Measurements from ENCODE around the gene PRICKLE1.
A peak's percentile ranks its signal among the peaks of the same experiment; 100 is the strongest.

Gene PRICKLE1

GRCh38 chr12:42608196-42608825 lies 18.8 kb upstream of the PRICKLE1 start:
- H3K27ac Mint-ChIP-seq, result no peak overlapping the region
- ATAC-seq (ENCODE audit: low read depth), result no peak

GRCh38 chr12:42607584-42608058 lies 18.1 kb upstream of the PRICKLE1 start:
- no peaks in the 10 kb centered on the region for H3K9me3 Mint-ChIP-seq
- no peak overlapping the region for H3K4me3 Mint-ChIP-seq
- no peaks in the 10 kb centered on the region for H3K27me3 Mint-ChIP-seq
- ATAC-seq (ENCODE audit: low read depth), result no peak
- no peak overlapping the region for H3K27ac Mint-ChIP-seq
- no peaks in the 10 kb centered on the region for H3K36me3 Mint-ChIP-seq
- H3K4me1 Mint-ChIP-seq, result no peaks in the 10 kb centered on the region
- no peak for DNase-seq (ENCODE audit: low spot score in 2 of 2)

More at GRCh38 chr12:42608196-42608825, 18.8 kb upstream of the PRICKLE1 start:
- H3K9me3 Mint-ChIP-seq, result no peaks in the 10 kb centered on the region
- H3K36me3 Mint-ChIP-seq, result no peaks in the 10 kb centered on the region
- H3K27me3 Mint-ChIP-seq, result peaks cover 1% of the 10 kb centered on the region
- no peak for DNase-seq (ENCODE audit: low spot score in 2 of 2)
- H3K4me1 Mint-ChIP-seq, result no peaks in the 10 kb centered on the region
- H3K4me3 Mint-ChIP-seq, result no peak overlapping the region

- Mint-ChIP-seq H3K36me3 (no peaks in the 10 kb centered on the region), H3K4me3 (no peak overlapping the region), H3K9me3 (no peaks in the 10 kb centered on the region), H3K27me3 (no peaks in the 10 kb centered on the region), H3K27ac (no peak overlapping the region), H3K4me1 (no peaks in the 10 kb centered on the region)
- DNase-seq (ENCODE audit: low spot score in 2 of 2) (no peak), ATAC-seq (ENCODE audit: low read depth) (no peak)
These were observed 16.9 kb upstream of the PRICKLE1 start for GRCh38 chr12:42606471-42606870.

- H3K4me3 Mint-ChIP-seq, result no peak overlapping the region
- H3K9me3 Mint-ChIP-seq, result no peaks in the 10 kb centered on the region
- H3K27me3 Mint-ChIP-seq, result peaks cover under 1% of the 10 kb centered on the region
- DNase-seq (ENCODE audit: low spot score in 2 of 2), result no peak
- H3K27ac Mint-ChIP-seq, result no peak overlapping the region
- H3K4me1 Mint-ChIP-seq, result no peaks in the 10 kb centered on the region
- no peaks in the 10 kb centered on the region for H3K36me3 Mint-ChIP-seq
- ATAC-seq (ENCODE audit: low read depth), result no peak
These were observed 16.1 kb upstream of the PRICKLE1 start for GRCh38 chr12:42605685-42606084.

- Mint-ChIP-seq H3K27me3 (peaks cover 6% of the 10 kb centered on the region), H3K36me3 (no peaks in the 10 kb centered on the region), H3K4me1 (no peaks in the 10 kb centered on the region), H3K27ac (no peak overlapping the region), H3K4me3 (no peak overlapping the region), H3K9me3 (no peaks in the 10 kb centered on the region)
- ATAC-seq (ENCODE audit: low read depth) (no peak), DNase-seq (ENCODE audit: low spot score in 2 of 2) (no peak)
These were observed 13.9 kb upstream of the PRICKLE1 start for GRCh38 chr12:42603246-42603990.

GRCh38 chr12:42593874-42594273 lies 4.3 kb upstream of the PRICKLE1 start:
- Mint-ChIP-seq H3K27ac (no peak overlapping the region), H3K36me3 (no peaks in the 10 kb centered on the region), H3K4me3 (no peak overlapping the region), H3K27me3 (peaks cover 10% of the 10 kb centered on the region), H3K9me3 (no peaks in the 10 kb centered on the region), H3K4me1 (peaks cover 5% of the 10 kb centered on the region)
- ATAC-seq (ENCODE audit: low read depth) (no peak), DNase-seq (ENCODE audit: low spot score in 2 of 2) (no peak)

GRCh38 chr12:42590330-42590934 lies 886 bp upstream of the PRICKLE1 start:
- Mint-ChIP-seq H3K27me3 (peaks cover 4% of the 10 kb centered on the region), H3K27ac (no peak overlapping the region), H3K9me3 (no peaks in the 10 kb centered on the region), H3K4me3 (peak overlapping the region; percentile 83), H3K36me3 (no peaks in the 10 kb centered on the region), H3K4me1 (peaks cover 9% of the 10 kb centered on the region)
- ATAC-seq (ENCODE audit: low read depth) (peak; percentile 26), DNase-seq (ENCODE audit: low spot score in 2 of 2) (peak; percentile 3 to 27)

GRCh38 chr12:42588524-42589464 lies 752 bp downstream of the PRICKLE1 start:
- DNase-seq (ENCODE audit: low spot score in 2 of 2), result peak; percentile 7 to 32
- H3K27ac Mint-ChIP-seq, result no peak overlapping the region
- H3K27me3 Mint-ChIP-seq, result peaks cover 4% of the 10 kb centered on the region
- no peaks in the 10 kb centered on the region for H3K9me3 Mint-ChIP-seq
- no peaks in the 10 kb centered on the region for H3K36me3 Mint-ChIP-seq
- peak; percentile 14 for ATAC-seq (ENCODE audit: low read depth)
- H3K4me3 Mint-ChIP-seq, result peak overlapping the region; percentile 67
- peaks cover 9% of the 10 kb centered on the region for H3K4me1 Mint-ChIP-seq

GRCh38 chr12:42587601-42588523 lies 1.7 kb downstream of the PRICKLE1 start:
- Mint-ChIP-seq H3K27ac (no peak overlapping the region), H3K4me3 (peak overlapping the region; percentile 67), H3K9me3 (no peaks in the 10 kb centered on the region), H3K4me1 (peaks cover 9% of the 10 kb centered on the region), H3K27me3 (peaks cover 4% of the 10 kb centered on the region), H3K36me3 (no peaks in the 10 kb centered on the region)
- no peak for ATAC-seq (ENCODE audit: low read depth)
- DNase-seq (ENCODE audit: low spot score in 2 of 2), result no peak

- no peak overlapping the region for H3K4me3 Mint-ChIP-seq
- H3K27me3 Mint-ChIP-seq, result peaks cover 4% of the 10 kb centered on the region
- H3K36me3 Mint-ChIP-seq, result no peaks in the 10 kb centered on the region
- no peak for ATAC-seq (ENCODE audit: low read depth)
- DNase-seq (ENCODE audit: low spot score in 2 of 2), result no peak
- no peak overlapping the region for H3K27ac Mint-ChIP-seq
- H3K9me3 Mint-ChIP-seq, result no peaks in the 10 kb centered on the region
- peaks cover 9% of the 10 kb centered on the region for H3K4me1 Mint-ChIP-seq
These were observed 3.3 kb downstream of the PRICKLE1 start for GRCh38 chr12:42586268-42586667.

GRCh38 chr12:42585841-42586216 lies 3.7 kb downstream of the PRICKLE1 start:
- Mint-ChIP-seq H3K4me1 (peaks cover 9% of the 10 kb centered on the region), H3K27ac (no peak overlapping the region), H3K27me3 (peaks cover 4% of the 10 kb centered on the region)

GRCh38 chr12:42585154-42585840 lies 4.2 kb downstream of the PRICKLE1 start:
- H3K27ac Mint-ChIP-seq, result no peak overlapping the region
- no peak overlapping the region for H3K4me3 Mint-ChIP-seq
- peaks cover 5% of the 10 kb centered on the region for H3K4me1 Mint-ChIP-seq
- no peak for DNase-seq (ENCODE audit: low spot score in 2 of 2)
- peaks cover 6% of the 10 kb centered on the region for H3K27me3 Mint-ChIP-seq
- H3K36me3 Mint-ChIP-seq, result no peaks in the 10 kb centered on the region
- H3K9me3 Mint-ChIP-seq, result no peaks in the 10 kb centered on the region
- ATAC-seq (ENCODE audit: low read depth), result no peak

More at GRCh38 chr12:42585841-42586216, 3.7 kb downstream of the PRICKLE1 start:
- no peak for DNase-seq (ENCODE audit: low spot score in 2 of 2)
- H3K9me3 Mint-ChIP-seq, result no peaks in the 10 kb centered on the region
- ATAC-seq (ENCODE audit: low read depth), result no peak
- no peaks in the 10 kb centered on the region for H3K36me3 Mint-ChIP-seq
- H3K4me3 Mint-ChIP-seq, result no peak overlapping the region

All from memory B cell (primary cell).